ENCODE data around the gene MCM9. TPM values are rescaled to one million over a fixed set of nuclear protein-coding genes. Genes with fewer than 3 reads are reported as not detected.
A peak's percentile ranks its signal among the peaks of the same experiment; 100 is the strongest.

MCM9 gene
- polyA plus RNA-seq, 3 donors, result 9.4 to 11.9 (median 9.8) TPM

DNA sequence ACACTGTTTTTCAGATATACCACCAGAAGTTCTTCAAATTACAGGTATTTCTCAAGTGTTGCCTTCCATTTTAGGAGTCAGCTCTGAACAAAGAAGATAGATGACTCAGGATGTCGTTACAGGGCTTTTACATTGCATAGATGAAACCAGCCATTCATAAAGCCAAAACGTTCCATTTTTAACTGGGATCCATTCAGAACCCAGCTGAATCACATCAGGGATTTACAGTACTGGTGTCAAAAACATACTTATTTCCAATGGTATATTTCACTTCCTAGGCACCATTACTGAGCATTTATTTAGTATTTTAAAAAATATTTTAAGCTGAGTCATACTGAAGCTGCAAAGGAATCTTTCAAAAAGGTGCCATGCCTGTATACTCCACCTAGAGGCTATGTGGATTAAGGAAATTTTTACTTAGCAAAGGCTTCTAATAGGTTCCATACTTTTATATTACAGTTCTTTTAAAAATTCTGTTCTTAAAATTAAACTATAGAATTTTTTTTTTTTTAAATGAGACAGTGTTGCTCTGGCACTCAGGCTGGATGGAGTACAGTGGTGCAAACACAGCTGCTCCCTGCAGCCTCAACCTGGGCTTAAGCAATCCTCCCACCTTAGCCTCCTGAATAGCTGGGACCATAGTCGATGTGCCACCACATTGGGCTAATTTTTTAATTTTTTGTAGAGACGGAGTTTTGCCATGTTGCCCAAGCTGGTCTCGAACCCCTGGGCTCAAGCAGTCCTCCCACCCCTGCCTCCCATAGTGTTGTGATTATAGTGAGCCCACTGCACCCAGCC is 38.4 kb downstream of the MCM9 start:
- H3K27ac Mint-ChIP-seq, result peak overlapping the region in 4 of 7 donors; percentile 6 to 63 (median 33)
- H3K4me2 ChIP-seq (replicated peaks; ENCODE audit: extremely low read depth, low read length, poor library complexity, severe bottlenecking), result peak overlapping the region; percentile 7
- H3K9me3 ChIP-seq (replicated peaks in 1 of 2; ENCODE audit: control insufficient read depth in 1 of 2, insufficient read depth in 1 of 2, low read length in 2 of 2), result no peaks in the 10 kb centered on the region
- peaks cover 21 to 34% of the 10 kb centered on the region in 2 donors for H3K4me1 ChIP-seq (ENCODE audit: control insufficient read depth in 1 of 2, insufficient read depth in 2 of 2, low read length in 2 of 2)
- H3K79me2 ChIP-seq (ENCODE audit: insufficient read depth, low read length), result peaks cover 81% of the 10 kb centered on the region
- no peak overlapping the region for H3K9ac ChIP-seq (ENCODE audit: insufficient read depth, low read length, poor library complexity, severe bottlenecking)
- intact Hi-C loops (cut with micrococcal nuclease), result loop anchor here (10.0 kb wide), 2 partner anchors 92 to 218 kb away; no protein-coding TSS in a partner anchor
- H3K36me3 Mint-ChIP-seq, result peaks cover 21% of the 10 kb centered on the region in 2 donors
- peaks cover 0 to 3% (median 0%) of the 10 kb centered on the region in 3 donors for H3K27me3 Mint-ChIP-seq (ENCODE audit: low read depth in 3 of 3)
- H2AFZ ChIP-seq (ENCODE audit: insufficient read depth, low read depth, low read length, poor library complexity, severe bottlenecking), result no peak overlapping the region
- H3K27me3 ChIP-seq (ENCODE audit: control insufficient read depth in 2 of 2, insufficient read depth in 2 of 2, low read length in 2 of 2), result no peaks in the 10 kb centered on the region
- peak overlapping the region in 1 of 3 experiments; percentile 99 for H3K4me3 ChIP-seq (replicated peaks in 1 of 3; ENCODE audit: low read depth in 2 of 3, low read length in 3 of 3)
- no peak overlapping the region for H3K27ac ChIP-seq (ENCODE audit: low read depth in 1 of 2, low read length in 2 of 2)
- peaks cover 4 to 24% of the 10 kb centered on the region in 2 donors for H3K36me3 ChIP-seq (replicated peaks in 1 of 2; ENCODE audit: control insufficient read depth in 1 of 2, insufficient read depth in 2 of 2, low read length in 2 of 2)
- 13% methylated on average over 1 of the region's 5 CpGs for WGBS (ENCODE audit: insufficient coverage)
- DNase-seq, result peak; percentile 11 to 39 (median 33)
- TF ChIP-seq, protein P1, sequence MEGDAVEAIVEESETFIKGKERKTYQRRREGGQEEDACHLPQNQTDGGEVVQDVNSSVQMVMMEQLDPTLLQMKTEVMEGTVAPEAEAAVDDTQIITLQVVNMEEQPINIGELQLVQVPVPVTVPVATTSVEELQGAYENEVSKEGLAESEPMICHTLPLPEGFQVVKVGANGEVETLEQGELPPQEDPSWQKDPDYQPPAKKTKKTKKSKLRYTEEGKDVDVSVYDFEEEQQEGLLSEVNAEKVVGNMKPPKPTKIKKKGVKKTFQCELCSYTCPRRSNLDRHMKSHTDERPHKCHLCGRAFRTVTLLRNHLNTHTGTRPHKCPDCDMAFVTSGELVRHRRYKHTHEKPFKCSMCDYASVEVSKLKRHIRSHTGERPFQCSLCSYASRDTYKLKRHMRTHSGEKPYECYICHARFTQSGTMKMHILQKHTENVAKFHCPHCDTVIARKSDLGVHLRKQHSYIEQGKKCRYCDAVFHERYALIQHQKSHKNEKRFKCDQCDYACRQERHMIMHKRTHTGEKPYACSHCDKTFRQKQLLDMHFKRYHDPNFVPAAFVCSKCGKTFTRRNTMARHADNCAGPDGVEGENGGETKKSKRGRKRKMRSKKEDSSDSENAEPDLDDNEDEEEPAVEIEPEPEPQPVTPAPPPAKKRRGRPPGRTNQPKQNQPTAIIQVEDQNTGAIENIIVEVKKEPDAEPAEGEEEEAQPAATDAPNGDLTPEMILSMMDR (IDR thresholded peaks at IDR 0.05), result peak; percentile 59
- H3K4me1 Mint-ChIP-seq, result peaks cover 36% of the 10 kb centered on the region
- no peak overlapping the region for H3K4me3 Mint-ChIP-seq
- H3K9me3 Mint-ChIP-seq, result no peaks in the 10 kb centered on the region
- H4K20me1 ChIP-seq (ENCODE audit: insufficient read depth, low read length), result peaks cover 35% of the 10 kb centered on the region

- H3K27me3 ChIP-seq (ENCODE audit: control insufficient read depth in 2 of 2, insufficient read depth in 2 of 2, low read length in 2 of 2), result no peaks in the 10 kb centered on the region
- no peak overlapping the region for H2AFZ ChIP-seq (ENCODE audit: insufficient read depth, low read depth, low read length, poor library complexity, severe bottlenecking)
- intact Hi-C loops (cut with micrococcal nuclease), result loop anchor here (2.0 to 10.0 kb wide), 3 partner anchors 39 to 219 kb away; partner anchors contain the start of gene MCM9 (in 1 of the 2)
- H3K27ac ChIP-seq (ENCODE audit: low read depth in 1 of 2, low read length in 2 of 2), result no peak overlapping the region
- peaks cover 79% of the 10 kb centered on the region for H3K79me2 ChIP-seq (ENCODE audit: insufficient read depth, low read length)
- peak overlapping the region in 4 of 7 donors; percentile 6 to 63 (median 33) for H3K27ac Mint-ChIP-seq
- H3K4me2 ChIP-seq (replicated peaks; ENCODE audit: extremely low read depth, low read length, poor library complexity, severe bottlenecking), result peak overlapping the region; percentile 98
- peaks cover 16% of the 10 kb centered on the region in 2 donors for H3K36me3 Mint-ChIP-seq
- peaks cover 35% of the 10 kb centered on the region for H4K20me1 ChIP-seq (ENCODE audit: insufficient read depth, low read length)
- no peaks in the 10 kb centered on the region for H3K9me3 Mint-ChIP-seq
- no CpG with 5 or more reads among the region's 2 CpGs for WGBS (ENCODE audit: insufficient coverage)
- H3K9me3 ChIP-seq (replicated peaks in 1 of 2; ENCODE audit: control insufficient read depth in 1 of 2, insufficient read depth in 1 of 2, low read length in 2 of 2), result no peaks in the 10 kb centered on the region
- peaks cover 0 to 3% (median 0%) of the 10 kb centered on the region in 3 donors for H3K27me3 Mint-ChIP-seq (ENCODE audit: low read depth in 3 of 3)
- H3K4me3 ChIP-seq (replicated peaks in 1 of 3; ENCODE audit: low read depth in 2 of 3, low read length in 3 of 3), result peak overlapping the region in 1 of 3 experiments; percentile 99
- H3K4me1 Mint-ChIP-seq, result peaks cover 41% of the 10 kb centered on the region
- H3K4me1 ChIP-seq (ENCODE audit: control insufficient read depth in 1 of 2, insufficient read depth in 2 of 2, low read length in 2 of 2), result peaks cover 28 to 41% of the 10 kb centered on the region in 2 donors
- no peak overlapping the region for H3K4me3 Mint-ChIP-seq
- TF ChIP-seq, protein P1 (IDR thresholded peaks at IDR 0.05), result no peak
- DNase-seq, result no peak
- no peak overlapping the region for H3K9ac ChIP-seq (ENCODE audit: insufficient read depth, low read length, poor library complexity, severe bottlenecking)
- peaks cover 3 to 23% of the 10 kb centered on the region in 2 donors for H3K36me3 ChIP-seq (replicated peaks in 1 of 2; ENCODE audit: control insufficient read depth in 1 of 2, insufficient read depth in 2 of 2, low read length in 2 of 2)
These were observed 39.1 kb downstream of the MCM9 start for GRCh38 chr6:118895859-118896258.

All from CD14-positive monocyte (primary cell).